PC-3 (cell line): Measurements from ENCODE around the gene CDO1. TPM values are rescaled to one million over a fixed set of nuclear protein-coding genes. Genes with fewer than 3 reads are reported as not detected.

ENCODE experiments used
- ATAC-seq: fragments of 200-7000 bp; cut with Tn5 transposase; 2 replicates; pipeline ENCODE4 v1.9.1; 2020; ENCODE audit warnings: mild to moderate bottlenecking, moderate library complexity
- BruUV-seq: library from RNA; stranded (reverse); fragments of 400-500 nt; replicated peaks from 2 replicates; lab custom pipeline; 2021; lab: Mats Ljungman, UMichigan
- CTCF ChIA-PET: fragments of 300-600 bp; sonication (Branson Sonifier 250); formaldehyde crosslinking; loops from one replicate; lab custom pipeline; 2022; ENCODE audit warnings: antibody characterized with exemption; lab: Charles Lee
- POLR2A ChIA-PET: fragments of 300-600 bp; sonication (Branson Sonifier 250); formaldehyde crosslinking; loops from one replicate; lab custom pipeline; 2022; ENCODE audit warnings: antibody characterized with exemption; ENCODE audit not compliant: unreplicated experiment; lab: Charles Lee
- DNase-seq: peaks from one replicate; pipeline ENCODE4 v3.0.0-alpha.2; 2015
- H2AFZ ChIP-seq: fragments of 300-600 bp; sonication (generic); 2 replicates; pipeline ENCODE4 v1.6.0; 2016; ENCODE audit warnings: antibody characterized with exemption, low read length
- H3F3A ChIP-seq: fragments of 300-600 bp; sonication (generic); one replicate; pipeline ENCODE4 v1.6.0; 2017; ENCODE audit warnings: antibody characterized with exemption, low read length, control low read depth, mild to moderate bottlenecking; ENCODE audit not compliant: unreplicated experiment
- H3K27ac ChIP-seq: fragments of 300-600 bp; sonication (generic); 2 replicates; pipeline ENCODE4 v1.5.1; 2016; ENCODE audit warnings: mild to moderate bottlenecking, low read length
- H3K27me3 ChIP-seq: fragments of 300-600 bp; sonication (generic); 2 replicates; pipeline ENCODE4 v1.6.1; 2016; ENCODE audit warnings: low read length, mixed read lengths
- H3K36me3 ChIP-seq: fragments of 300-600 bp; sonication (generic); 2 replicates; pipeline ENCODE4 v1.6.1; 2016; ENCODE audit warnings: low read depth, mixed run types, low read length, mixed read lengths
- H3K4me1 ChIP-seq: fragments of 300-600 bp; sonication (generic); 2 replicates; pipeline ENCODE4 v1.5.1; 2016; ENCODE audit warnings: low read length; ENCODE audit not compliant: insufficient read depth
- H3K4me2 ChIP-seq: fragments of 300-600 bp; sonication (generic); 2 replicates; pipeline ENCODE4 v1.6.0; 2016; ENCODE audit warnings: low read length
- H3K4me3 ChIP-seq: fragments of 300-600 bp; sonication (generic); 2 replicates; pipeline ENCODE4 v1.5.1; 2016; ENCODE audit warnings: mild to moderate bottlenecking, low read length, mixed read lengths
- H3K79me2 ChIP-seq: fragments of 300-600 bp; sonication (generic); 2 replicates; pipeline ENCODE4 v1.6.1; 2017; ENCODE audit warnings: low read length, mixed read lengths
- H3K9ac ChIP-seq: fragments of 300-600 bp; sonication (generic); 2 replicates; pipeline ENCODE4 v1.6.0; 2016; ENCODE audit warnings: mild to moderate bottlenecking, low read length
- H3K9me2 ChIP-seq: fragments of 300-600 bp; sonication (generic); replicated peaks from 2 replicates; pipeline ENCODE4 v1.6.1; 2016; ENCODE audit warnings: mixed run types, low read length, mixed read lengths
- H3K9me3 ChIP-seq: fragments of 300-600 bp; sonication (generic); 2 replicates; pipeline ENCODE4 v1.6.1; 2016; ENCODE audit warnings: low read length, mixed read lengths
- H4K20me1 ChIP-seq: fragments of 300-600 bp; sonication (generic); 2 replicates; pipeline ENCODE4 v1.6.1; 2016; ENCODE audit warnings: low read length, mixed read lengths
- EZH2 ChIP-seq: fragments of 300-600 bp; sonication (generic); IDR thresholded peaks from one replicate; pipeline ENCODE4 v1.6.1; 2017; ENCODE audit warnings: antibody characterized with exemption, mild to moderate bottlenecking, low read length; ENCODE audit not compliant: unreplicated experiment
- EZH2phosphoT487 ChIP-seq: fragments of 300-600 bp; sonication (generic); IDR thresholded peaks from 2 replicates; pipeline ENCODE4 v1.6.1; 2018; ENCODE audit warnings: mild to moderate bottlenecking, antibody characterized with exemption, low read length, borderline replicate concordance
- intact Hi-C: fragments of 100-400 bp; cut with micrococcal nuclease; formaldehyde crosslinking; loops from 2 replicates; pipeline ENCODE4 v1.9.0; 2023
- total RNA-seq: library from RNA; depleted of rRNA; stranded (reverse); fragments of >200 nt; gene quantifications from 2 replicates; pipeline ENCODE4 v1.2.3, GENCODE V29; 2014
- TF ChIP-seq, protein P1 (sequence below): fragments of 300-600 bp; sonication (generic); conservative IDR thresholded peaks from 2 replicates; pipeline ENCODE4 v1.5.1; 2017; ENCODE audit warnings: antibody characterized with exemption, low read depth, mild to moderate bottlenecking, low read length

Gene CDO1
- total RNA-seq, 1 experiment from 2014 or later: not detected

- H3K9me3 ChIP-seq: no peaks in the 10 kb centered on the region
- no peak for TF ChIP-seq EZH2
- ChIA-PET CTCF (no interaction called here), POLR2A (no interaction called here)
- H3K27ac ChIP-seq: no peak overlapping the region
- no peaks in the 10 kb centered on the region for H3K9me2 ChIP-seq
- H3F3A ChIP-seq: no peaks in the 10 kb centered on the region
- DNase-seq: no peak
- no peak overlapping the region for H2AFZ ChIP-seq
- H3K79me2 ChIP-seq: no peaks in the 10 kb centered on the region
- no peak overlapping the region for H3K4me2 ChIP-seq
- no peaks in the 10 kb centered on the region for H3K36me3 ChIP-seq
- no peaks in the 10 kb centered on the region for H4K20me1 ChIP-seq
- no peaks in the 10 kb centered on the region for H3K4me1 ChIP-seq
- H3K4me3 ChIP-seq: no peak overlapping the region
- ATAC-seq: no peak
- peaks cover 27% of the 10 kb centered on the region for H3K27me3 ChIP-seq
- H3K9ac ChIP-seq: no peak overlapping the region
- intact Hi-C loops: no loop called here
- BruUV-seq: no TSS peak
These were observed 40.5 kb downstream of the CDO1 start for GRCh38 chr5:115775999-115776398.

GRCh38 chr5:115774684-115775083 lies 41.8 kb downstream of the CDO1 start:
- no peaks in the 10 kb centered on the region for H3K9me2 ChIP-seq
- no peak overlapping the region for H3K4me2 ChIP-seq
- TF ChIP-seq, protein P1, sequence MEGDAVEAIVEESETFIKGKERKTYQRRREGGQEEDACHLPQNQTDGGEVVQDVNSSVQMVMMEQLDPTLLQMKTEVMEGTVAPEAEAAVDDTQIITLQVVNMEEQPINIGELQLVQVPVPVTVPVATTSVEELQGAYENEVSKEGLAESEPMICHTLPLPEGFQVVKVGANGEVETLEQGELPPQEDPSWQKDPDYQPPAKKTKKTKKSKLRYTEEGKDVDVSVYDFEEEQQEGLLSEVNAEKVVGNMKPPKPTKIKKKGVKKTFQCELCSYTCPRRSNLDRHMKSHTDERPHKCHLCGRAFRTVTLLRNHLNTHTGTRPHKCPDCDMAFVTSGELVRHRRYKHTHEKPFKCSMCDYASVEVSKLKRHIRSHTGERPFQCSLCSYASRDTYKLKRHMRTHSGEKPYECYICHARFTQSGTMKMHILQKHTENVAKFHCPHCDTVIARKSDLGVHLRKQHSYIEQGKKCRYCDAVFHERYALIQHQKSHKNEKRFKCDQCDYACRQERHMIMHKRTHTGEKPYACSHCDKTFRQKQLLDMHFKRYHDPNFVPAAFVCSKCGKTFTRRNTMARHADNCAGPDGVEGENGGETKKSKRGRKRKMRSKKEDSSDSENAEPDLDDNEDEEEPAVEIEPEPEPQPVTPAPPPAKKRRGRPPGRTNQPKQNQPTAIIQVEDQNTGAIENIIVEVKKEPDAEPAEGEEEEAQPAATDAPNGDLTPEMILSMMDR: no peak
- no peak for TF ChIP-seq EZH2phosphoT487
- no peak for TF ChIP-seq EZH2
- no TSS peak for BruUV-seq
- H3K36me3 ChIP-seq: no peaks in the 10 kb centered on the region
- ChIA-PET CTCF (no interaction called here), POLR2A (no interaction called here)
- no peaks in the 10 kb centered on the region for H3K9me3 ChIP-seq
- no peaks in the 10 kb centered on the region for H4K20me1 ChIP-seq
- DNase-seq (no peak), ATAC-seq (no peak)
- no peaks in the 10 kb centered on the region for H3K79me2 ChIP-seq
- no peak overlapping the region for H3K4me3 ChIP-seq
- intact Hi-C loops: no loop called here
- peaks cover 27% of the 10 kb centered on the region for H3K27me3 ChIP-seq
- H3K4me1 ChIP-seq: no peaks in the 10 kb centered on the region
- H3K9ac ChIP-seq: no peak overlapping the region
- H3F3A ChIP-seq: no peaks in the 10 kb centered on the region
- no peak overlapping the region for H3K27ac ChIP-seq
- no peak overlapping the region for H2AFZ ChIP-seq

DNA sequence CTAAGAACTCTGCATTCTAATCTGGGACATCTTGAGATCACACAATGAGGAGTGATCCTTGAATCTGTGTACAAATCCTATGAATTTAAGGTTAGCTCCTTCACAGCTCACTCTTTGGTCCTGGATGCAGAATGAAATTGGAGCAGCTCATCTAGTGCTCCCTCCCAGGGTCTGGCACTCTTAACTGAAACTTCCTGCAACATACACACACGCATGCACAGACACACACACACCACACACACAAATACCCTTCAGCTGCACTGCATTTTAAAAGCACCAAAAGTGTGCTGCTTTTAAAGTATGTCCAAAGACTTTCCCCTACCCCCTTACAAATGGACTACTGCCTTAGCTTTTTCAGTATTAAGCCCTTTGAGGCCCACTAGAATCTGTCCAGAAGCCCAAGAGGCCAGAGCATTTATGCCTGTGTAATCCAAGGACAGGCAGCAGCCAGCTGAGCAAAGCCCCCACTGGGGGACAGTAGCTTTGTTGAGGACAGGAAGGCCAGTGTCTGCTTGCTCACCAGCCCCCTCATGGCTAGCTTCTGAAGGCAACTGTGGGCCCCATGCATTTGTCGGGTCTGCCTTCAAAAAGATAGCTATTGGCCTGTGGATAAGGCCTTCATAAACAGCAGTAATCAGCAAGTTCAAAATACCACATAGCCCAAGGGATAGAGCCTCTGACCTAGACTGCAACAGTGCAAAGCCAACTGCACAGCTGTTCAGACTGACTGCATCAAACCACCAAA lies 43.6 kb downstream of the CDO1 start:
- Histone ChIP-seq H3K4me2 (no peak overlapping the region), H3K79me2 (no peaks in the 10 kb centered on the region), H3K36me3 (no peaks in the 10 kb centered on the region), H2AFZ (no peak overlapping the region), H3K9ac (no peak overlapping the region), H3K27ac (no peak overlapping the region), H3K4me3 (no peak overlapping the region), H3F3A (no peaks in the 10 kb centered on the region), H3K9me2 (no peaks in the 10 kb centered on the region), H3K27me3 (peaks cover 27% of the 10 kb centered on the region), H3K9me3 (no peaks in the 10 kb centered on the region), H3K4me1 (no peaks in the 10 kb centered on the region), H4K20me1 (no peaks in the 10 kb centered on the region)
- ATAC-seq: no peak
- ChIA-PET POLR2A (no interaction called here), CTCF (no interaction called here)
- intact Hi-C loops: no loop called here
- TF ChIP-seq EZH2phosphoT487 (no peak), EZH2 (no peak)
- TF ChIP-seq, protein P1: no peak
- no TSS peak for BruUV-seq
- no peak for DNase-seq
